Activated CD4-positive, alpha-beta T cell treated with anti-CD3 and anti-CD28 coated beads, Interleukin-2, Interleukin-4, amounts not matched to agents 100 ng/mL and 50 ng/mL, durations not matched to agents 16 hours and 8 hours (primary cell): ENCODE measurements around the gene BTN2A1.
A peak's percentile ranks its signal among the peaks of the same experiment; 100 is the strongest.

ENCODE experiments used
- DNase-seq: peaks from one replicate; pipeline ENCODE4 v3.0.0-alpha.2; 2020; ENCODE audit warnings: low spot score

The BTN2A1 gene

DNA sequence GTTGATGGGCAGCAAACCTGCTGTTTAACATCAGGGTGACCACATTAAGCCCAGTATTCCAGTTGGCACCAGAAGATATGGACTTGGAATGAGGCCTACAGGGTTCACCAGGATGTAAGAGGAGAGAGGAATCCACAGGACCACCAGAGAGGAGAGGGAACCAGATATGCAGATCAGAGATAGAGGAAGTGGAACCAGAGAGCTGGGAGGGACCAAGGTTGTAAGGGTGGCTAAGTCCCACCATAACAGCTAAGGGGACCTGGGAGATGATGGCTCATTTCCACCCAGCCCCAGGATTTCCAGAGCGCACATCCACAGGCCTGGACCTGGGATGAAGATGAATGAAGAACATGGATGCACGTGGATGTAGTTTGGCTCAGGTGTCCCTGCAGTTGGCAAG lies 11.1 kb downstream of the BTN2A1 start:
- no peak for DNase-seq

DNA sequence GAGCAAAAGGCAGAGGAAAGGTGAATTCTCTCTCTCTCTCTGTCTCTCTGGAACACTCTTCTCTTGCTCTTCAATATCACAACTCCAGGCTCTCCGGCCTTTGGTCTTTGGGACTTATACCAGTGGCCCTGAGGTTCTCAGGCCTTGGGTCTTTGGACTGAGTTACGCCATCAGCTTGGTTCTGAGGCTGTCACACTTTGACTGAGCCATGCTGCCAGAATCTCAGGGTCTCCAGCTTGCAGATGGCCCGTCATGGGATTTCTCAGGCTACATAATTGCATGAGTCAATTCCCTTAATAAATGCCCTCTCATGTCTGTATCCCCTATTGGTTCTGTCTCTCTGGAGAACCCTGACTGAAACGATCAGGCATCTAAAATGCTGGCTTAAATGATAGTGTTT lies 12.9 kb downstream of the BTN2A1 start:
- no peak for DNase-seq

DNA sequence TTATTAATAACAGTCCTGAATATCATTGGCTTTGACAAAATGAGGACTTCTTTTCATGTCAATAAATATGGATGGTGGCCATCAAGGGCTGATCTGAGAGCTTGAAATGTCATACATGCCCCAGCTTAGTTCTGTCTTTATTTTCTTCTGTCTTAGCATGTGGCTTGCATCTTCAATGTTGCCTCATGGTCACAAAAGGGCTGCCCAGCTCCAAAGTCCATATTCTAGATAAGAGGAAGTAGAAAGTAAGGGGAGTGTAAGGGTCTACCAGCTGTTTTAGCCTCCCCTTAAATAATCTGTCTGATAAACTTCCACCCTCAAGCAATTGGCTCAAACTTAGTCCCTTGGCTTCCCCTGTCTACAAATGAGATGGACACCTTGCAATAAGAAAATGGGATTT lies 14.2 kb downstream of the BTN2A1 start:
- no peak for DNase-seq

DNA sequence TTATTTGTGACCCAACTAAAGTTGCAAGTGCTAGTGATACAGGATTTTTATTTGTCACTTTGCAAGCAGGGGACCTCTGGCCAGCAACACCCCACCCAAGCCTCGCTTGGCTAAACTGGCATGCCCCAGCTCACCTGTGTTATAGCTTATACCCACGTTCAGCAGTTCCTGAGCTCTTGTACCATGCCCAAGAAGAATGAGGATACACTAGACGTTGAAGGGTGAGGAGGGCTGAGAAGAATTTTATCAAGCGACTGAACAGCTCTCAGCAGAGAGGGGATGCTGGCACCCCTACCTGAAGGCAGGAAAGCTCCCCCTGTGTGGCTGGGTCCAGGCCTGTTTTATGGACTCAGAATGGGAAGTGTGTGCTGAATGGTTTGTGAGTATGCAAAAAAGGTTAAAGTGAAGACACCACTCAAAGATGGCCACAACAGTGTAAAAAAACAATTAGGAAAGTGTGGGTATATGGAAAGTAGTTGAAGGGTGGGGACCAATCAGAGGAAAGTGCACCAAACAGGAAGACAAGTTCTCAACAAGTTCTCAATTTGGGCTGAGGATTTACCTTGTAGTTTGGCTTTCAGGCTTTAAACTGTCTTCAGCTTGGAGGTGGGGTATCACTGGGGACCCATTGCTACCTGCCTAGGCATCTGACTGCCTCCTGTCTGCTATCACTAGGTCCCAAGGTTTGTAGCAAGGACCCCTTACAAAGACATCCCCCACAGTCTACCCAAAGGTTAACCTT lies 15.0 kb downstream of the BTN2A1 start:
- DNase-seq, result no peak

DNA sequence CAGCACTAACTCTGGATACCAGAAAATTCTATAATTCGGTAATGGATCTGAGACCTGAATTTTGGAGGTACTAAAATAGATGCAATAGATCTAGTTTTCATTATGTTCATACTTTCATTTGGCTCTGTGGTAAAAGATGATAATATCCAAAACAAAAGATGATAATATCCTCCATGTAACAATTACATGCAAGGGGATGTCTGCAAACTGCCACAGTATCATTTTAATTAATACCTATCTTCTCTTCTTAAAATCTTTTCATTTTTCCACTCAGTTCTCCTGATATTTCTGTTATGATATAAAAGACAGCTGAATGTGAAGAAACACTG lies 15.6 kb downstream of the BTN2A1 start:
- DNase-seq, result no peak

DNA sequence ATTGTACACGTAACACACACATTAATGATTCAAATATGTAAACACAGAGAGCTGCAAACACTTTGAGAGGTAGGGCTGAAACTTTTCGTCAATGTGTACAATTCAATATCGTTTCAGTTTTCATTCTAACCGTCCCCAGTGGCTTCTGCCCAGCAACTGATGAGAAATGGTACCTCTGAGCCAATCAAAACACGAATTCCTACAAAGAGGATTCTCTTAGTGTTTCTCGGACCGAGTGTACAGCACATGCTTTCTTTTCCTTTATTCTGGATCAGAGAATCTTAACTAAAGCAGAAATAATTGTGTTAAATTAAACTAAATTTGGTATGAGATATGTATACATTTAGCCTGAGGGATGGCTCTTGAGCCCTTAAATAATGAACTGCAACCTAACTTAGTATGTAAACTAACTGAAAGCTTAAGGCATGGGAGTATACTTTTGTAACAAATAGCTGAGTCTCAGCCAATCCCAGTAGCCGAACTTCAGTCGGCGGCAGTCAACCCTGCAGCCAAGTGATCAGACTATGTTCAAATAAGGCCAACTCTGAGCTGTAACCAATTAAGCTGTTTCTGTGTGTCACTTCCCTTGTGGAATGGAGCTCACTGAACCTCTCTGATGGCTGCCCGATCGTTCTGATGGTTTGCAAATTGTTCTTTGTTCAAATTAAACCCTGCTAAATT lies 16.1 kb downstream of the BTN2A1 start:
- peak; percentile 93 for DNase-seq

DNA sequence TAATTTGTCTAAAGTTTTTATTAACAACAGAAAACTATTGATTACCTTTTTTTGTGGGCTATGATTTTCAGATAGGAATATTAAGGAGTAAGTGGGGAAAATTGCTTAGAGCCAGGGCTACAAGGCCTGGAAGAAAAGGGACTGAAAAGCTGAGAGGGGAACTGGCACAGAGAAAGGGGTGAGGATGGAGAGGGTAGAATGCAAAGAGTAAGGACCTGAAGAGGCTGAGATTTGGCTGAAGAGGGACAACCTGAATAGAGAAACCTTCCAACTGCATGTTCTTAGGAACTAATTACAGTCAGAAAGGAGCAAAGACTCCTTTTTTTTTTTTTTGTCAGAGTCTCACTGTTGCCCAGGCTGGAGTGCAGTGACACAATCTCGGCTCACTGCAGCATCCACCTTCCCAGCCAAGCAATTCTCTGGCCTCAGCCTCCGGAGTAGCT lies 16.7 kb downstream of the BTN2A1 start:
- DNase-seq, result no peak

DNA sequence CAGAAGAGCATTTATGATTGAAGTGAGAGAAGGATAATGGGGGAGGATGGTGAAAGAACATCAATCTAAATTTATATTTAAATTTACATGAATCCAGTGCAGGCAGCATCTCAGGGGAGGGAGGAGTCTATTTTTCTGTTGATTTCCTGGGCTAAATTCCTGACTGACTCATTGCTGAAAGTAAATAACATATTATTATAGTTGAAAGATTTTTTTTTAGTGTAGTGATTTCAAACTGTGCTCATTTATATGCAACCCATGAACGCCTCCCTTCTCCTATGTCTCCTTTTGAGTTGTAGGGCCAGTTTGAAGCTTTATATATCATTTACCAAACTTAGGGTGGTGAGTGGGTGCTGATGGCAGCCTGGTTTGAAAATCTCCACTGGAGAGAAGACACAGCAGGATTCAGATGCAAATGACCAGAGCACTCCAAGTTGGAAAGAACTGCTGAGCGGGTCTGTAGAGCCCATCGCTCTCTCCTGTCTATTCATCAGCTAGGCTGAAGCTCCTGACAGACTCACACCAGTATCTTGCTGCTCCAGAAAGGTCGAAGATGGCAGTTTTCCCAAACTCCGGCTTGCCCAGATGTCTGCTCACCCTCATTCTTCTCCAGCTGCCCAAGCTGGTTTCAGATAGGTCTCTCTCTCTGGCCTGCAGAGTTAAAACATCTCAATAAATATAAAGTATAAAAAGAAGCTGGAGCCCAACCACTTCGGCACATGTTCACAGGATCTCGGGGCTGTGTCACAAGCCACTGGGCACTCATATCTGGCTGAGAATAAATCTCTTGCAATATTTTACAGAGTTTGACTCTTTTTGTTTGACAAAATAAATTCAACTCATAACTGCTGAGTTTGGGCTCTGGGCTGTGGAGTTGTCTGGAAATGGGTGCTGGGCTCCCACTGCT lies 18.3 kb downstream of the BTN2A1 start:
- DNase-seq, result no peak

DNA sequence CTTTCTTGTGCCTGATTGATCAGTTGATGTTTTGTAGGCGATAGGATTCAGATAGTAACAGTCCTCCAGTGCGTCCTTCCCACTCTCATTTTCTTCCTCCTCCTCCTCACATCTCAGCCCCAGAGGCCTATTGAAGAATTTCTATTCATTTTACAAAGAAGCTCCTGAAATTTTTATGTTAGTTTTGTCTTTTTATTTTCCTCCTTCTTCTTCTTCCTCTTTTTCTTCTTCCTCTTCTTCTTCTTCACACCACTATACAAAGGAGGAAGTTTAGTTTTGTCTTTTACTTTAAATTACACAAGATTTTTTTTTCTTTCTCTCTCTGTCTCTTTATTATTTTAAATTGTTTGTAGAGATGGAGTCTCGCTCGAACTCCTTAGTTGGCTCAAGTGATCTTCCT lies 19.1 kb downstream of the BTN2A1 start:
- no peak for DNase-seq

DNA sequence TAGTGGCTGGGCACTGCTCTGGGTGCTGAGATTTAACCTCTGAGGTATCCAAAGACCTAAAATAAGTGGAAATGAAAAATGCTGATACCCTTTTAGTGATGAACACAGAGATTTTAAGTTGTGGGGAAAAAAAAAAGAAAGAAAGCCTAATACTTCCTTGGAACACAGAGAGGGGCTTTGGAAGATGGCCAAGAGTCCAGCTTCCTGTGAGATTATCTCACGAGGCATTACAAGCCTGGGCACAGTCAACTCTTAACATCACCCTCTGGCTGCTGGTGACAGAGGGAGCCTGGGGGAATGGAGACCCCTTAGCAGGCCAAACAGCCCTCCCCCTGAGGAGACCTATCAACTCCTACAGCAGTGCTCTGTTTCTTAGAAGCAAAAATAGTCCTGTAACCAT lies 19.7 kb downstream of the BTN2A1 start:
- DNase-seq, result no peak

DNA sequence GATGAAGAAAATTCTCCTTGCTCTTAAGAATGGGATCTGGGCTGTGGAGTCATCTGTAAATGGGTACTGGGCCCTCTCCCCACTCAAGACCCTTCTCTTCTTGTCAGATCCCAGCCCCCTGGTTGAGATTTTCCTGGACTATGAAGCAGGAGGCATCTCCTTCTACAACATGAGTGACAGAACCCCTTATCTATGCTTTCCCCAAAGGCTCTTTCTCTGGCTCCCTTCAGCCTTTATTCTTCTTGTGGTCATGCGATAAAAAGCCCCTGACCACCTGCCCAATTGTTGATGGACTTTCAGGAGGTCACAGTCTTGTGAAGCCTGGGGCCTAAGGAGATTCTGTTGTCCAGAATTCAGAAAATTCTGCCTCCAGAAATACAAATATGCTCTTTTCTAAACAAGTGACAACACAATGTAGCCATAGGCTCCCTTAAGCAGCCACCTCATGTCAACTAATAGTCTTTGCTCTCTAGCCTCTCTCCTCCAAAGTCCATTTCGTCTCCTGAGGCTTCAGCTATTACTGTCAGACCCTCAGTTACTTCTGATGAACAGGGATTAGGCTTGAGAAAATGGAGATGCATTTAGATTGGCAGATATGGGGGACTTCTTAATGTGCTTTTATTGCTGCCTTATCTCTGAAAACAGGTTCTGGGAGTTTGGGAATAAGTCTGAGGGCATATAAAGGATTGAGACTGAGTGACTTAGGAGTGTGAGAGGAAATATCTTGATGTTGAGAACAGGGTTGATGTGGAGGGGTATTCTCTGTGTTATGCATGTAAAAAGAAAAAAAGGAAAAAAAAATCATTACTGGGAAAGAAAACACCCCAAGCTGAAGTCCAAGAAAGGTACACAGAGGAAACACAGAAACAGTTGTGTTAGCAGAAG lies 20.6 kb downstream of the BTN2A1 start:
- no peak for DNase-seq

DNA sequence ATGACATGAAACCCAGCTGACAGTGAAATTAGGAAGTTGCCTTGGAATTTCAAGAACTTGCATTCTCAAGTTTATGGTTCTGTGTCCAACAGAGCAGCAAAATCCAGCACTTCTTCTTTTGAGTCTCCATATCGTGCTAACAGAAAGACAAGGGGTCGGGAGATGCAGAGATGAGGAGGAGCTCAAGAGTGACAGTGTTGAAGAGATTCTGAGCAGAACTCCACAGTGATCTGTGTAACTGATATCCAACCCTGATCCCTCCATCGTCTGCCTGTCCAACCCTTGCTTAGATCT lies 21.2 kb downstream of the BTN2A1 start:
- DNase-seq, result no peak

DNA sequence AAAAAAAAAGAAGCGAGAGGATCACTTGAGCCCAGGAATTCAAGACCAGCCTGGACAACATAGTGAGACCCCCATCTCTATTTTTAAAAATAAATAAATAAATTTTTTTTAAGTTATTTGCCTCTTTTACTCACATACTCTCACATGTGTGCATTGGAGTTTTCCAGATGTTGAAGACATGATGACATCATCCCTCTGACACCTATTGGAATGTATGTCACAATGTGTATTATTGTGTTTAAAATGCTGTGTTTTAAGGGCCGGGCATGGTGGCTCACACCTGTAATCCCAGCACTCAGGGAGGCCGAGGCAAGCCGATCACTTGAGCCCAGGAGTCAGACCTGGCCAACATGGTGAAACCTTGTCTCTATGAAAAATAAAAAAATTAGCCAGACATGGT lies 24.6 kb downstream of the BTN2A1 start:
- no peak for DNase-seq

DNA sequence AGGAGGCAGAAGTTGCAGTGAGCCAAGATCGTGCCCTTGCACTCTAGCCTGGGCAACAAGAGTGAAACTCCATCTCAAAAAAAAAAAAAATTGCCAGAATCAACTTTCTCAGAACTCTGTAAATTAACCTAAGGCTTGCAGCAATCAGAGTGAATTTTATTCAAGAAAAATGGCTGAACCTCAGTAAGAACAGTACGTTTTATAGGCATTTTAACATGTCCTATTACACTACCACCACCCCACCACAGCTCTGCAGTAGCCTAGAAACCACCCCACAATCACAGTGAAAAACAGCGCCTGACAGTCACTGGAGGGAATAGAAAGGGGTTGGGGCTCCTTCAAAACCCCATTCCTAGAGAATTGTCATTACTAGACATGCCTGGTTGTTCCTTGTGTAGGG lies 26.0 kb downstream of the BTN2A1 start:
- DNase-seq, result no peak

DNA sequence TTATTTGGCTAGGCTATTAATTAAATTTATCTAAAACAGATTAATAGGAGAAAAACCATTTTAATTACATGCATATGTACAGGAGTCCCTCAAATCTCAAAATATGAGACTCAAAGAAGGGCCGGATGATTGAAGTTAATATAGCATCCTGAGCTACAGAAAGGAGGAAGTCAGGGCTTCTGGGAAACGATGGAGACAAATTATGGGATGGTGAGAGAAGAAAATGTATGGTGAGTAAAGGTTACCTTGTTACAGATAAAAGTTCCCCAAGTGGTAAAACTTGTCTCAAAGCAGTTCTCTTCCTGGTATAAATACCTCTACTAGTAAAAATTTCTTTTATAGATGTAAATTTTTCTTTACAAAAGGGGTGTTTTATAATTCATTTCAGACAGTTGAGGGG lies 26.4 kb downstream of the BTN2A1 start:
- no peak for DNase-seq

DNA sequence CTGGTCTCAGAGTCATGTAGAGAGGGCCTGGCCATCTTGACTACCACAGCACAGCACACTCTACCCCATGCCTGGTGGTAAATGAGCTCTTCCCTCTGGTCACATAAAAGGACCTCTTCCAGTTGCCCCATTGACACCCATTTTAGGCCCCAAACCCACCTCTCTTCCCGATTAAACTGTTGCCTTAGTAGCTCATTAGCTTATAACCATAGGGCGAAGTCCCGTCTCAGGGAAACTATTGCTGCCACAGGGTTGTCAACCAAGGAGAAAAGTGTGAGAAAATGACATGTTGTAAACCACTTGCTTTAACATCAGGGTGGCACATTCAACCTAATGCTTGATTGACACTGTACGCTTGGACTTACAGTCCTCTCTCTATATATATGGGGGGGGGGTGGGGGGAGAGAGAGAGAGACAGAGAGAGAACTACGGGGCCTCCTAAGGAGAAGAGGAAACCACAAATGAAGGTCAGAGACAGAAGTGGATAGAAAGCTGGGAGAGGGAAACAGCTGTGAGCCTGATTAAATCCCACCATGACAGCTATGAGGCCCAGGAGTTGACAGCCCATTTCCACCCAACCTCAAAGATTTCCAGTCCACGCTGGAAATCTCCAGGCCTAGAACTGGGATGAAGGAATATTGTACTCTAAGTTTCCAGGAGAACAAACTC lies 27.5 kb downstream of the BTN2A1 start:
- no peak for DNase-seq

DNA sequence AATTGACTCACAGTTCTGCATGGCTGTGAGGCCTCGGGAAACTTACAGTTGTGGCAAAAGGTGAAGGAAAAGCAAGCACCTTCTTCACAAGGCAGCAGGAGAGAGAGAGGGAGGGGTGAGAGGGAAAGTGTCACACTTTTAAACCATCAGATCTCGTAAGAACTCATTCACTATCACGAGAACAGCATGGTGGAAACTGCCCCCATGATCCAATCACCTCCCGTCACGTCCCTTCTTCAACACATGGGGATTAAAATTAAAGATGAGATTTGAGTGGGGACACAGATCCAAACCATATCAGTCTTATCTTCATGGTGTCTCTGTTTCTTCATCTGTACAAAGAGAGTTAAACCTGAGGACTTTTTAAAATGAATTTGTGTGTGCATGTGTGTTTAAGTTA lies 28.6 kb downstream of the BTN2A1 start:
- DNase-seq, result no peak

DNA sequence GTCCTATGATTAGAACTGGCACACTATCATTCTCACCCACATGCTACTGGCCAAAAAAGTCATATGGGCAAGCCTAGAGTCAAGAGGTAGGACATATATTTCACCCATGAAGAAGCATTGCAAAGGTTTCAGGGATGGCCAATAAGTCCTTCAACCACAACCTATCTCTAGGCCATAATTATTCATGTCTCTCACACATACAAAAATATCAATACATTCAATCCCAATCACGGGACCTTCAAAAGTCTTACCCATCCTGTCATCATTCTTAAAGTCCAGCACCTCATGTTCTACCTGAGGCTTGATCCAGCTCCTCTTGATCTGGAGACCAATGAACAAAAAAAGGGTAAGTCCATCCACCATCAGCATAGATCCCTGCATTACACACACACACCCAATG lies 29.7 kb downstream of the BTN2A1 start:
- no peak for DNase-seq

DNA sequence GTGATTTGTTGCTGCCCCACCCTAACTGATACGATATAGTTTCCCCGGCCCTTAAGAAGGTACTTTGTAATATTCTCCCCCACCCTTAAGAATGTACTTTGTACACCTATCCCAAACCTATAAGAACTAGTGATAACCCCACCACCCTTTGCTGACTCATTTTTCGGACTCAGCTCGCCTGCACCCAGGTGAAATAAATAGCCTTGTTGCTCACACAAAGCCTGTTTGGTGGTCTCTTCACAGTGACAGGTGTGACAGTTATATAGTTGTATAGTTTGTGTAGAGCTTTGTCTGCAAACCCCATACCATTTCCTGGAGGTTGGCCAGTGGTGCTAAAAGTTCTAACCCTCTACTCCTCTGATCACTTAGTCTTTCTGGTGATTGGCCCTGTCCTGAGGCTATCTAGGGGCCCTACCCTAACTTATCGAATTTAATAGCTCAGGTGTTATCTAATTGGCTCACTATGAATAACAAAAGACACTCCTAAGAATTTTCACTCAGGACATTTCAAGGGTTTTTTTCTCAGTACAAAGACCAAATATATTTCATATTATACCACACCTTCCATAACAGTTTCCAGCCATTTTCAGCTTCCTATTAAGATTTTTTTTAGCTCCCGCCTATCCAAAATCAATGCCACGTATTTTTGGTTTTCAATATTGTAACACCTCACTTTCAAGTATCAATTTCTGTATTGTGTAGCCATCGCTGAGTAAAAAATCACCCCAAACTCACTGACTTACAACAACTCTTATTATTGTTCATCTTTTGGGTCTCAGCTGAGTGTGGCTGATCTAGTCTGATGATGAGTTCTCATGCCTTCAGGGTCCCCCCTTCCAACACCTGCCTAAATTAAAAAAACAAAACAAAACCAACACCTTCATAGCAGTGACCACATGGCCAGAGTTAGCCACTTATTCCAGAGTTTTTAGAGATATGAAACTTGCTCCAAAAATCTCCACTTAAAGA lies 32.5 kb downstream of the BTN2A1 start:
- DNase-seq, result peak; percentile 24

DNA sequence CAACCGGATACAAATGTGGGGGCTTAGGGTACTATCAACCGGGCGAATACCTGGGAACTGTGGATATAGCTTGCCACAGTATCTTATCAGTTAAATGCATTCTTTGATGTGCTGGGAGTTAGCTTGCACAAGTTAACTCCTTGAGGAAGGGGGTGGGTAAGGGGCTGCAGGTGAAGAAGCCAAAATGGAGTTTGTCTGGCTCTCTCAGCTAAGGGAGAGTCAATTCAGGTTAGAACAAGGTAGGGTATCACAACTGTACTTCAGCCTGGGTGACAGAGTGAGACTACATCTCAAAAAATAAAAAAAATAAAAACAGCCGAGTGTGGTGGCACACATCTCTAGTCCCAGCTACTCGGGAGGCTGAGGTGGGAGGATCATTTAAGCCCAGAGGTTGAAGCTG lies 33.8 kb downstream of the BTN2A1 start:
- no peak for DNase-seq
